Mesendoderm (in vitro differentiated cells): Measurements from ENCODE around the gene THOC7.

Experiments
- DNase-seq: peaks from one replicate; pipeline ENCODE4 v3.0.0; 2013
- H2AK5ac ChIP-seq: 2 replicates; pipeline ENCODE4 v1.6.1; 2013; ENCODE audit warnings: low read length, inconsistent platforms
- H2BK120ac ChIP-seq: 2 replicates; pipeline ENCODE4 v1.6.1; 2013; ENCODE audit warnings: low read depth, mild to moderate bottlenecking, low read length, moderate library complexity, mixed read lengths
- H2BK15ac ChIP-seq: replicated peaks from 2 replicates; pipeline ENCODE4 v1.6.1; 2013; ENCODE audit warnings: low read depth, mild to moderate bottlenecking, moderate library complexity
- H2BK5ac ChIP-seq: 2 replicates; pipeline ENCODE4 v1.6.1; 2013; ENCODE audit warnings: low read length, inconsistent platforms
- H3K18ac ChIP-seq: 2 replicates; pipeline ENCODE4 v1.6.1; 2013; ENCODE audit warnings: mild to moderate bottlenecking, low read length, mixed read lengths
- H3K23ac ChIP-seq: one replicate; pipeline ENCODE4 v1.6.1; 2013; ENCODE audit warnings: low read length
- H3K27ac ChIP-seq: 2 replicates; pipeline ENCODE4 v1.5.1; 2013; ENCODE audit warnings: low read depth, mild to moderate bottlenecking, inconsistent platforms, low read length, moderate library complexity
- H3K27me3 ChIP-seq: 2 replicates; pipeline ENCODE4 v1.6.1; 2013; ENCODE audit warnings: low read length, control low read depth, mild to moderate bottlenecking, inconsistent platforms; ENCODE audit not compliant: insufficient read depth, poor library complexity
- H3K36me3 ChIP-seq: 2 replicates; pipeline ENCODE4 v1.6.1; 2013; ENCODE audit warnings: low read length, inconsistent platforms; ENCODE audit not compliant: control insufficient read depth, insufficient read depth
- H3K4ac ChIP-seq: one replicate; pipeline ENCODE4 v1.6.1; 2013; ENCODE audit warnings: low read depth, mild to moderate bottlenecking, low read length, moderate library complexity
- H3K4me1 ChIP-seq: 2 replicates; pipeline ENCODE4 v1.6.1; 2013; ENCODE audit warnings: low read depth, low read length, inconsistent platforms; ENCODE audit not compliant: control insufficient read depth
- H3K4me2 ChIP-seq: 2 replicates; pipeline ENCODE4 v1.6.1; 2013; ENCODE audit warnings: low read length
- H3K4me3 ChIP-seq: 2 replicates; pipeline ENCODE4 v1.5.1; 2013; ENCODE audit warnings: mild to moderate bottlenecking, low read length
- H3K56ac ChIP-seq: one replicate; pipeline ENCODE4 v1.6.1; 2013; ENCODE audit warnings: low read length
- H3K79me1 ChIP-seq: 2 replicates; pipeline ENCODE4 v1.6.1; 2013; ENCODE audit warnings: low read length, inconsistent platforms
- H3K79me2 ChIP-seq: 2 replicates; pipeline ENCODE4 v1.6.1; 2013; ENCODE audit warnings: mild to moderate bottlenecking, low read length; ENCODE audit not compliant: control insufficient read depth, insufficient read depth
- H3K9ac ChIP-seq: 2 replicates; pipeline ENCODE4 v1.6.1; 2013; ENCODE audit warnings: low read length, inconsistent platforms
- H4K5ac ChIP-seq: one replicate; pipeline ENCODE4 v1.6.1; 2013; ENCODE audit warnings: low read length
- H4K8ac ChIP-seq: one replicate; pipeline ENCODE4 v1.6.1; 2013; ENCODE audit warnings: low read depth, mild to moderate bottlenecking, control low read depth, low read length, moderate library complexity
- WGBS: extraction: QIAGEN DNeasy Blood & Tissue Kit; methylation state at CpG from one replicate; pipeline ENCODE4 v1.1.7; 2013; ENCODE audit warnings: low lambda C conversion rate, missing lambda C conversion rate; ENCODE audit not compliant: insufficient coverage; ENCODE audit errors: extremely low coverage; 5-methylcytosine and 5-hydroxymethylcytosine counted together

The THOC7 gene

GRCh38 chr3:63867225-63867624 is 3.6 kb upstream of the THOC7 start:
- Histone ChIP-seq H3K79me2 (peaks cover 37% of the 10 kb centered on the region), H3K36me3 (no peaks in the 10 kb centered on the region), H3K4me2 (no peak overlapping the region), H2BK5ac (no peak overlapping the region), H4K8ac (no peak overlapping the region), H3K27ac (no peak overlapping the region), H3K18ac (no peak overlapping the region), H2BK15ac (no peak overlapping the region), H3K4me1 (peaks cover 5% of the 10 kb centered on the region), H3K27me3 (no peaks in the 10 kb centered on the region), H4K5ac (no peak overlapping the region), H3K9ac (no peak overlapping the region), H2BK120ac (no peak overlapping the region), H3K56ac (no peak overlapping the region), H3K4ac (no peak overlapping the region), H3K23ac (no peak overlapping the region), H2AK5ac (no peak overlapping the region), H3K4me3 (no peak overlapping the region), H3K79me1 (peaks cover 8% of the 10 kb centered on the region)
- DNase-seq, result no peak
- no CpG with 5 or more reads among the region's 1 CpG for WGBS

- Histone ChIP-seq H2BK5ac (no peak overlapping the region), H3K4ac (no peak overlapping the region), H4K5ac (no peak overlapping the region), H4K8ac (no peak overlapping the region), H3K4me3 (peak overlapping the region; percentile 80), H3K9ac (peak overlapping the region; percentile 91), H3K23ac (no peak overlapping the region), H2BK120ac (no peak overlapping the region), H2BK15ac (no peak overlapping the region), H2AK5ac (no peak overlapping the region), H3K56ac (peak overlapping the region; percentile 91), H3K79me2 (peaks cover 50% of the 10 kb centered on the region), H3K4me1 (peaks cover 8% of the 10 kb centered on the region), H3K18ac (no peak overlapping the region), H3K79me1 (peaks cover 14% of the 10 kb centered on the region), H3K27ac (no peak overlapping the region), H3K27me3 (no peaks in the 10 kb centered on the region), H3K36me3 (no peaks in the 10 kb centered on the region), H3K4me2 (peak overlapping the region; percentile 47)
- no CpG with 5 or more reads among the region's 3 CpGs for WGBS
- no peak for DNase-seq
These were observed 1.3 kb upstream of the THOC7 start for GRCh38 chr3:63864965-63865327.

- Histone ChIP-seq H3K4me1 (peaks cover 8% of the 10 kb centered on the region), H4K5ac (no peak overlapping the region), H3K79me2 (peaks cover 52% of the 10 kb centered on the region), H2BK5ac (no peak overlapping the region), H3K4me3 (peak overlapping the region; percentile 80), H3K56ac (peak overlapping the region; percentile 91), H3K23ac (peak overlapping the region; percentile 1), H3K27me3 (no peaks in the 10 kb centered on the region), H4K8ac (peak overlapping the region; percentile 67), H2AK5ac (no peak overlapping the region), H3K36me3 (no peaks in the 10 kb centered on the region), H3K4ac (peak overlapping the region; percentile 92), H3K79me1 (peaks cover 14% of the 10 kb centered on the region), H3K27ac (peak overlapping the region; percentile 53), H2BK15ac (no peak overlapping the region), H3K9ac (peak overlapping the region; percentile 91), H3K4me2 (peak overlapping the region; percentile 47), H3K18ac (peak overlapping the region; percentile 98), H2BK120ac (peak overlapping the region; percentile 88)
- no peak for DNase-seq
- no CpG with 5 or more reads among the region's 93 CpGs for WGBS
These were observed 681 bp upstream of the THOC7 start for GRCh38 chr3:63864008-63864964.

GRCh38 chr3:63862804-63863149 is 828 bp downstream of the THOC7 start:
- Histone ChIP-seq H3K27me3 (no peaks in the 10 kb centered on the region), H3K27ac (no peak overlapping the region), H3K18ac (peak overlapping the region; percentile 98), H3K4me2 (peak overlapping the region; percentile 92), H2BK5ac (peak overlapping the region; percentile 76), H3K4me3 (peak overlapping the region; percentile 83), H3K23ac (no peak overlapping the region), H3K4me1 (peaks cover 11% of the 10 kb centered on the region), H3K56ac (peak overlapping the region; percentile 99), H3K4ac (no peak overlapping the region), H3K36me3 (no peaks in the 10 kb centered on the region), H3K9ac (peak overlapping the region; percentile 99), H4K8ac (no peak overlapping the region), H4K5ac (no peak overlapping the region), H3K79me2 (peaks cover 55% of the 10 kb centered on the region), H2AK5ac (peak overlapping the region; percentile 96), H2BK15ac (no peak overlapping the region), H3K79me1 (peaks cover 16% of the 10 kb centered on the region), H2BK120ac (no peak overlapping the region)
- DNase-seq, result no peak
- WGBS, result no CpG with 5 or more reads among the region's 5 CpGs

- Histone ChIP-seq H3K18ac (no peak overlapping the region), H3K23ac (no peak overlapping the region), H2BK120ac (no peak overlapping the region), H3K27me3 (no peaks in the 10 kb centered on the region), H3K4me1 (peaks cover 11% of the 10 kb centered on the region), H3K27ac (no peak overlapping the region), H3K4ac (no peak overlapping the region), H3K79me1 (peaks cover 16% of the 10 kb centered on the region), H4K8ac (no peak overlapping the region), H2BK15ac (no peak overlapping the region), H2AK5ac (no peak overlapping the region), H3K9ac (no peak overlapping the region), H3K56ac (peak overlapping the region; percentile 40), H3K4me3 (no peak overlapping the region), H3K79me2 (peaks cover 52% of the 10 kb centered on the region), H2BK5ac (no peak overlapping the region), H3K36me3 (no peaks in the 10 kb centered on the region), H3K4me2 (no peak overlapping the region), H4K5ac (no peak overlapping the region)
- no CpG with 5 or more reads among the region's 5 CpGs for WGBS
- DNase-seq, result peak; percentile 72
These were observed 2.3 kb downstream of the THOC7 start for GRCh38 chr3:63861306-63861705.
